IPS-18c (cell line): ENCODE results near the gene PEX16.

Source experiments
- H3K4me3 ChIP-seq: 2 replicates; pipeline ENCODE4 v1.7.0; 2013; ENCODE audit warnings: low read depth, mild to moderate bottlenecking, low read length, moderate library complexity; ENCODE audit not compliant: insufficient read depth
- H3K9me3 ChIP-seq: one replicate; pipeline ENCODE4 v1.6.1; 2013; ENCODE audit warnings: mild to moderate bottlenecking, low read length, moderate library complexity; ENCODE audit not compliant: control insufficient read depth, insufficient read depth

Gene PEX16

DNA sequence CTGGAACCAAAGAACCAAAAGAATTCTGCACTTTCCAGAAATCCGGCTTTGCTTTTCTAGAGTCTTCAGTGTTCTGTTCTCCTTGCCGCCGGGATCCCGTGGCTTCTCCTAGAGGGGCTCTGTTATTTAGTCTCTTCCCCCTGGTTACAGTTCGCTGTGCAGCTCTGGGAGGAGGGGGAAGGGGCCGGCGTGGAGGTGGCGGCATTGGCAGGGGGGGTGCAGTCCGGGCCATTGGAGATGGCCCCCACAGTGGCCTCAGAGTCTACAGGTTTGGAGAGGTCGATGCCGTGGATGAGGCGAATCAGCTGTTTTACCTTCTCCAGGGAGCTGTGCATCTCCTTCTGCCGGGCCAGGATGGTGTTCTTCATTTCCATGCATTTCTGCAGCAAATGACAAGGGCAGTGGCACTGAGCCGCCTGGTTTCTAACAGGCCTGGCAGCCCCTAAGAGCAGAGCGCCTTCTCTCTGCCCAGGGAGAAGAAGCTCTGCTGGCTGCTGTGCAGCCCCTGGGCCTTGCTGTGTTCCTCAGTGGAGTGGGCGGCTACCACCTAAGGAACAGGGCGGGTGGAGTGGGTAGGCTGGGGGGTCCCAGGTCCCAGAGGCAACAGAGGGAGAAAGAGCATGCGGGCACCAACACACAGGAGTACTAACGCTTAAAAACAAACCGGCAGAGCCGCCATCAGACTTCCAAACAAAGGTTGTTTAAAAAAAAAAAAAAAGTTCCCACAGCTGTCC, 16.3 kb upstream of the PEX16 start:
- no peaks in the 10 kb centered on the region for H3K9me3 ChIP-seq
- no peak overlapping the region for H3K4me3 ChIP-seq

DNA sequence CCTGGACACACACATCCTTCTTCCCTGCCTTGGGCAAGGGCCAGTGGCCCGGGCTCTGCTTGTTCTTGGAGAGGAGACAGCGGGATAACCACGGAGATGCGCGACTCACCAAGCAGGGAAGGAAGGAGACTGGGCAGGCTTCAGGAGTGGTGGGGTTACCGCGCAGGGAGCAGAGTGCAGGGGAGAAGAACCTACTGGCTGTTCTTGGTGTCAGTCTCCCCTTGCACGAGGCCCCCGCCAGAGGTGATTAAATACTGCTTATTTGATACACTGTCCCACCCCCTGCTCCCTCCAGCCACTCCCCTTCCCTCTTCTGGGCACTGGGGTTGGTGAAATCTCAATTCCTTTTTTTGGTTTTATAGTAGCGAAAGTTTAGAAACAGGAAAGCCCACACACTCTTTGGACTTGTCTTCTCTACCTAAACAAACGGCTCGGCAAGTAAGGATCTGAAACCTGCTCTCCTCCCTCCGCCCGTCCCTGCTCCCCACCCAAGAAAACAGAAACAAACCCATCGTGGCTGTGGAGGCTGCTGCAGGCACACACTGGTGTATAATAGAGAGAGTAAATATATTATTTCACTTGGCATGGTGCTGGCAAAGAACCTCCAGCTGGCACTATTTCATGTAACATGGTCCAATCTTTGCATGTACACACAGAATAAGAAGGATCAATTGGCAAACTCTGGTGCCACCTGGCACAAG, 15.6 kb upstream of the PEX16 start:
- Histone ChIP-seq H3K9me3 (no peaks in the 10 kb centered on the region), H3K4me3 (no peak overlapping the region)

DNA sequence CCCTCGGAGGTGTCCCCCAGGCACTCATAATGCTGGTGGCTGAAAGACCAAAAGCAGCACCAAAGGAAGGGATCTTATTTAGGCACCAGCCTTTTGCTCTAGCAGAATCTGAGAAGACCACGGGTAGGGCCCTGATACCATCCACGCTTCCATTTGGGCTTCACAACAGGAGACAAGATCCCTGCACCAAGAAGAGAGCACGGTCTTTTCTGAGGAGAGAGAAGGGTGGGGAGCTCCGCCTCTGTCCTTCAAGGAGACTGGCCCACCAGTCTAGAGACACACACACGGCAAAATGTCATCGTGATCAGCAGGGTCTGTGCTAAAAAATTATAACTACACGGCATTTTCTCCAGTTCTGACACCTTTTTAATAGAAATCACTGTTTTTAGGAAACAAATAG, 14.5 kb upstream of the PEX16 start:
- H3K9me3 ChIP-seq = no peaks in the 10 kb centered on the region
- H3K4me3 ChIP-seq = no peak overlapping the region

DNA sequence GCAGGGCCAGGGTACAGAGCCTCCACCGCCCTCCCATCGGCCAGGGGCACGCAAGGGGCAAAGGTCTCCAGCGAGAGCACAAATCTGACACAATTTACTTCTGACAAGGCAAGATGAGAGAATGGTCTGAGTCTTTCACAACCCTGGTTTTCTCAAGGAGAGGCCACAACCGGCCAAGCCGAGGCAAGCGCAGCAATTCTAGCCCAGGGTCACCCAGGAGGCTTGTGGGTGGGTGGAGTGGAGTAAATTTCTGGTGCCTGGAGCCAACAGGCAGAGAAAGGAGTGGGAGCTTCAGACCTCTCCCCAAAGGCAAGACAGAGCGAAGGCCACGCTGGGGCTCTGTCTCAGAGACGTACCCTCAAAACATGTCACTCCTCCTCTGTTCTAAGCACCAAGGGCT, 14.1 kb upstream of the PEX16 start:
- Histone ChIP-seq H3K9me3 (no peaks in the 10 kb centered on the region), H3K4me3 (no peak overlapping the region)

DNA sequence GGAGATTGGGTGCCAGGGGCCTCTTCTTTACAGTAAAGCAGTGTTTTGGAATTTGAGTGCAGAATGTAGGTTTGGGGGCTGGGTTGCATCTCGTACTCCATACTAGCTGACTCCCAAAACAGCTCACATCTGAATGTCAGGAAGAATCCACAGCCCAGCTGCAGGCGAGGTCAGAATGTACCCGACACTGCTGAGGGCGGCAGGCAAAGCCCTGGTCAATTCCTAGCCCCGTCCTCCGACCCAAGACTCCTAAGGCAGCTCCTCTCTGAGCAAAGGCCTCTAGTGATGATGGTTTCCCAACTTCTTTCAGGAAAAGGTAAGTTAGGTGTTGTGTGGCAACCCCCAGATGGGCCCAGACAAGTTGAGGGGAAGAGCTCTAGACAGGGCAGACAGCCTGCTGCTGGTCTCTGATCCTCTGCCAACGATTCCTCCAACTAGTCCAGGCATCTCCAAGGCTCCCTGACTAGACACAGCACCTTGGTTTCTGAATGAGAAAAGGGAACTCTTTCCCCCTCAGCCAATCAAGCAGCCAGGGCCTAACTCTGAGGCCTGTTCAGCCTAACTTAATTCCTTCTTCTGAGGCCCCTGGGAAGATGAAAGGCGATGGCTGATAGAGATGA, 13.4 kb upstream of the PEX16 start:
- no peaks in the 10 kb centered on the region for H3K9me3 ChIP-seq
- H3K4me3 ChIP-seq = no peak overlapping the region

DNA sequence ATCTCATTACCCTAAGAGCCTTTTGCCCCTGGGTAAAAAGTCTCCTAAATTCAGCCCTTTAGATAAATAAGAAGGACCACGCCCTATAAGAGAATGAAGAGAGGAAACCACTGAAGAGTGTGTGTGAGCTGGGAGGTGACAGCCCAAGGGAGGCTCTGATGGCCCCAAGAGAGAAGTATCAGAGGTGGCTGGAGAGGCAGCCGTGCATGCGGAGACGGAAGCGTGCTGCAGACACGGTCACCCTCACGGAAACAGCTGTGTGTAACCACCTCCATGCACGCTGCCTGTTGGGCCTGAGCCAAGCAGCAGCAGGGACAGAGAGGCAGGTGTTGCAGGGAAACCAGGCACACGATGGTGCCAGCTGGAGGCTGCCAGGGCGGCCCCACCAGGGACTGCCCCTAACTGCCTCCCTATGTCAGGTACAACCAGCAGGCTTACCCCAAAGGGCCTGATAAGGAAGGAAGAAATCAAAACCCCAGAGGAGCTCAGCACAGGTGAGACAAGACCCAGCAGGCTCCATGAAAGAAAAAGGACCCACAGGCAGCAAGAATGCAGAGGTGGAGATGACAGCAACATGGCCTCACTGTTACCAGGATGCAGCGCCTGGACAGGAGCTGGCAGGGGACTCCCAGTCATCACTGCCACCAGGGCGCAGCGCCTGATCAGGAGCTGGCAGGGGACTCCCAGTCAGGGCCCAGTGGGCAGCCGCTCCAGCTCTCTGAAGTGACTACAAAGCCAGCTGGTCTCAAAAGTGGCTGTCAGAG, 12.5 kb upstream of the PEX16 start:
- Histone ChIP-seq H3K9me3 (no peaks in the 10 kb centered on the region), H3K4me3 (no peak overlapping the region)

DNA sequence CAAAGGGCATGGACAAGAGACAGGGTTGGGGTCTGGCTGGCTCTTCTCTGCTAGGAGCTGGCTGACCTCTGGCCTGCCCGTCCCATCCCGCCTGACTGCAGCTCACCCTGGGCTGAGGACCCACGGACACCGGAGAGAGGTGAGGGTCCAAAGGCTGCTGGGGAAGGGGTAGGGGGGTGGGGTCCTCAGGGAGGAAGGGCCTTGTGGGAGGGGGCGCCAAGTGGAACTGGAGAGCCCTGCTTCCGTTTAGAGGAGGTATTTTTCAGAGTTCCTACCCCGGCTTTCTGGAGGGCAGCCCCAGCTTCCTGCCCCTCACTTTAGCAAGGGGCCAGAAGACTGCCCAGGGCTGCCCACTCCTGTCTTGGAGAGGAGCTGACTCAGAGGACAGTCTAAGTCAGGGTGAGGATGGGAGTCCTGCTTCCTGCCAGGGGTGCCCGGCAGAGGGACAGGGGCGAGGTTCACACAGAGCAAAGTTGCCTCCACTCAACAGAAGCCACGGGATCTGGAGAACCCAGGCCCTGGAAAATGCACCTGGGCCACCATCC, 11.9 kb upstream of the PEX16 start:
- Histone ChIP-seq H3K4me3 (no peak overlapping the region), H3K9me3 (no peaks in the 10 kb centered on the region)

DNA sequence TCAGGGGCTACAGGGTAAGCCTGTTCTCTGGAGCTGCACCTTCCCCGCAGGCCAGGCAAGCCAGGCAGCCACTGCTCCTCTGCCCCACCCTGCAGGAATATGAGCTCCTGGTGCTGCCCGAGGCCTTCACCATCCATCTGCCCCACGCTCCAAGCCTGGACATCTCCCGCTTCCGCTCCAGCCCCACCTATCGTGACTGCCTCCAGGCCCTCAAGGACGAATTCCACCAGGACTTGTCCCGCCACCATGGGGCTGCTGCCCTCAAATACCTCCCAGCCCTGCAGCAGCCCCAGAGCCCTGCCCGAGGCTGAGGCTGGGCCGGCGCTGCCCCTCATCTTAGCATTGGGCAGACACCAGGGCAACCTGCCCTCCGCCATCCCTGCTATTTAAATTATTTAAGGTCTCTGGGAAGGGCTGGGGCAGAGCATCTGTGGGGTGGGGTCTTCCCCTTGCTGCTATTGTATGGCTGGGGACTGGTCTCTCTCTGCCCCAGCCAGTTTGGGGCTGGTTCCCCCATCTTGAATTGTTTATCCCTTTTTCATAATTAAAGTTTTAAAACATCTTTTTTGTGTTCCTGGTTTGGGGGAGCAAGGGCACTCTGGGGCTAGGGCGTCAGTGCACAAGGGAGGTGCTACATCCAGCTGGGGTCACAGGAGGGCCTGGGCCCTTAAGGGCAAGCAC, 11.0 kb upstream of the PEX16 start:
- H3K9me3 ChIP-seq = no peaks in the 10 kb centered on the region

DNA sequence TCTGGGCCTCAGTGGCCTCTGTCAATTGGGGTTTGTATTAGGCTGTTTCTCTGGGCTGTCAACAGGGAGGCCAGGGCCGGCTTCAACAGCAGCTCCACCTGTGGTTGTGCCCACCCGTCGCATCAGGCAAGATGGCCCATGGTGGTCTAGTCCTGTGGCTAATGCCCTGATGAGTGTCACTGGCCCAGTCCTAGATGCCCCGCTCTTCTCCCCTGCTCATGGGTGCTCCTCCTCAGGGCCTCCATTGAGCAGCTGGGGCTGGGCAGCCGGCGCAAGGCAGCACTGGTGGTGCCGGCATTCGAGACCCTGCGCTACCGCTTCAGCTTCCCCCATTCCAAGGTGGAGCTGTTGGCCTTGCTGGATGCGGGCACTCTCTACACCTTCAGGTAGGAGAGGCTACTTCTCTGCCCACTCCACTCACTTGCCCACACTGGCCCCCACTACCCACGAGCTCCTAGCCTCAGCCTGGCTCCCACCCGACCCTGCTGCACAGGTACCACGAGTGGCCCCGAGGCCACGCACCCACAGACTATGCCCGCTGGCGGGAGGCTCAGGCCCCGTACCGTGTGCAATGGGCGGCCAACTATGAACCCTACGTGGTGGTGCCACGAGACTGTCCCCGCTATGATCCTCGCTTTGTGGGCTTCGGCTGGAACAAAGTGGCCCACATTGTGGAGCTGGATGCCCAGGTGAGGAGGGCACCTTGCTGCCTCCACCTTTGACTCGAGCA, 10.2 kb upstream of the PEX16 start:
- Histone ChIP-seq H3K4me3 (no peak overlapping the region), H3K9me3 (no peaks in the 10 kb centered on the region)

More for the DNA sequence above, 11.0 kb upstream of the PEX16 start:
- H3K4me3 ChIP-seq = no peak overlapping the region

DNA sequence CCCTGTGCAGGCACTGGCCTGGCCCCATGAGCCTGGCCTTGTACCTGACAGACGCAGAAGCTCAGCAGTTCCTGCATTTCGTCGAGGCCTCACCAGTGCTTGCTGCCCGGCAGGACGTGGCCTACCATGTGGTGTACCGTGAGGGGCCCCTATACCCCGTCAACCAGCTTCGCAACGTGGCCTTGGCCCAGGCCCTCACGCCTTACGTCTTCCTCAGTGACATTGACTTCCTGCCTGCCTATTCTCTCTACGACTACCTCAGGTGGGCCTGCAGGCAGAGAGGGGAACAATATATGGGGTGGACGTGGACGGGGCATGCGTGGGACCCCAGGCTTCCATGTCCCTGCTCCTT, 9.6 kb upstream of the PEX16 start:
- no peak overlapping the region for H3K4me3 ChIP-seq
- H3K9me3 ChIP-seq = no peaks in the 10 kb centered on the region

DNA sequence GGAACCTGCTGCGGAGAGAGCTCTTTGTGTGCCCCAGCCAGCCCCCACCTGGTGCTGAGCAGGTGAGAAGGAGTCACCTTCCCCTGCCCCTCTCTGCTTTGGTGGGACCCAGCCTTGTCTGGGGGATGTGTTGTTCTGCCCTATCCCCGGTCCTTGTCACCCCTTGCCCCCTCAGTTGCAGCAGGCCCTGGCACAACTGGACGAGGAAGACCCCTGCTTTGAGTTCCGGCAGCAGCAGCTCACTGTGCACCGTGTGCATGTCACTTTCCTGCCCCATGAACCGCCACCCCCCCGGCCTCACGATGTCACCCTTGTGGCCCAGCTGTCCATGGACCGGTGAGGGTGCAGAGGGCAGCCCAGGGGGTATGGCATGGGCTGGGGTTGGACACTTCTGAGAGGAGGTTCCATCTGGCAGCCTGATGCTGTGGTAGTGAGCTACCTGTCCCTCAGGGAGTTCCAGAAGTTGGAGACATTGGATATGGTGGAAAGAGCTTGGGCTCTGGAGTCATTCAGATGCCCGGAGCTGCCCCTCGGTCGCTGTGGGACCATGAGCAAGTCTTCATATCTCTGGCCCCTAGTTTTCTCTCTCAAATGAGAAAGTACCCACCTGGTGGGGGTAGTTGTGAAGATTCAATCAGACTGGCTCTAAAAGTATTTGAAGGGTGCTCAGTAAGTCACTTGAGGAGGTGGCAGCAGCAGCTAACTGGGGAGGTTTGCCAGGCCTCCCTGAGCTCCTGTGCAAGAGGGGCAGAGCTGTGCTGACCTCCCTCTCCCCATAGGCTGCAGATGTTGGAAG, 9.1 kb upstream of the PEX16 start:
- H3K4me3 ChIP-seq = no peak overlapping the region

DNA sequence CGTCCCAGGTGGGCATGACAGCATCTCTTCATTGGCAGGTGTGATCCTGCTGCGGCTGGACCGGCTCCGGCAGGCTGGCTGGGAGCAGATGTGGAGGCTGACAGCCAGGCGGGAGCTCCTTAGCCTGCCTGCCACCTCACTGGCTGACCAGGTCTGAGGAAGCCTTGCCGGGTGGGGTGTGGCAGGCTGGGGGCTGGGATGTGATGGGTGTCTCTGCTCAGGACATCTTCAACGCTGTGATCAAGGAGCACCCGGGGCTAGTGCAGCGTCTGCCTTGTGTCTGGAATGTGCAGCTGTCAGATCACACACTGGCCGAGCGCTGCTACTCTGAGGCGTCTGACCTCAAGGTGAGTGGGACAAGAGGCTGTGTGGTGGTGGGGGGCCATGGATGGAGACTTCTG, 8.3 kb upstream of the PEX16 start:
- Histone ChIP-seq H3K9me3 (no peaks in the 10 kb centered on the region), H3K4me3 (no peak overlapping the region)

More for the DNA sequence above, 9.1 kb upstream of the PEX16 start:
- no peaks in the 10 kb centered on the region for H3K9me3 ChIP-seq

DNA sequence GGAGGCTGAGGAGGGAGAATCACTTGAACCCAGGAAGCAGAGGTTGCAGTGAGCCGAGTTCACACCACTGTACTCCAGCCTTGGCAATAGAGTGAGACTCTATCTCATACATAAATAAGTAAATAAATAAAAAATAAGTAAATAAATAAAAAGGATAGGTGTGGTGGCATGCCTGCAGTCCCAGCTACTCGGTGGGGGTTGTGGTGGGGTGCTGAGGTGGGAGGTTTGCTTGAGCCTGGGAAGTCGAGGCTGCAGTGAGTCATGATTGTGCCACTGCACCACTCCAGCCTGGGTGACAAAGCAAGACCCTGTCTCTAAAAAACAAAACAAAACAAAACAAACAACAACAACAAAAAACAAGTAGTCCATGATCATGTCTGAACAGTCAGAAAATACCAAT, 7.9 kb upstream of the PEX16 start:
- Histone ChIP-seq H3K4me3 (no peak overlapping the region), H3K9me3 (no peaks in the 10 kb centered on the region)

DNA sequence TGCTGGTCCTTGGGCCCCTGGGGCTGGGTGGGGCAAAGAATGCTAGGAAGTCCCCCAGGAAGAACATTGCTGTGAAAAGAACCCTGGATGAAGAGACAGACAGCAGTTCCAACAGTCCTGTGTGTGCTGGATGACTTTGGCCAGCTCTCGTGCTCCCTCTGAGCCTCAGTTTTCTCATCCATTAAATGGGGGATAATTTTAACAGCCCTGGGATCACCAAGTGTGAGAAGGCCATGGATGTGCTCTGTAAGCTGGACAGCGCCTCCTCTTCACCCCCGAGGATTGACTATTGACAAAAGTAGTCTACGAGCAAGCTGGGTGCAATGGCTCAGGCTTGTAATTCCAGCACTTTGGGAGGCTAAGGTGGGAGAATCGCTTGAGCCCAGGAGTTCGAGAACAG, 7.2 kb upstream of the PEX16 start:
- Histone ChIP-seq H3K9me3 (no peaks in the 10 kb centered on the region), H3K4me3 (no peak overlapping the region)

DNA sequence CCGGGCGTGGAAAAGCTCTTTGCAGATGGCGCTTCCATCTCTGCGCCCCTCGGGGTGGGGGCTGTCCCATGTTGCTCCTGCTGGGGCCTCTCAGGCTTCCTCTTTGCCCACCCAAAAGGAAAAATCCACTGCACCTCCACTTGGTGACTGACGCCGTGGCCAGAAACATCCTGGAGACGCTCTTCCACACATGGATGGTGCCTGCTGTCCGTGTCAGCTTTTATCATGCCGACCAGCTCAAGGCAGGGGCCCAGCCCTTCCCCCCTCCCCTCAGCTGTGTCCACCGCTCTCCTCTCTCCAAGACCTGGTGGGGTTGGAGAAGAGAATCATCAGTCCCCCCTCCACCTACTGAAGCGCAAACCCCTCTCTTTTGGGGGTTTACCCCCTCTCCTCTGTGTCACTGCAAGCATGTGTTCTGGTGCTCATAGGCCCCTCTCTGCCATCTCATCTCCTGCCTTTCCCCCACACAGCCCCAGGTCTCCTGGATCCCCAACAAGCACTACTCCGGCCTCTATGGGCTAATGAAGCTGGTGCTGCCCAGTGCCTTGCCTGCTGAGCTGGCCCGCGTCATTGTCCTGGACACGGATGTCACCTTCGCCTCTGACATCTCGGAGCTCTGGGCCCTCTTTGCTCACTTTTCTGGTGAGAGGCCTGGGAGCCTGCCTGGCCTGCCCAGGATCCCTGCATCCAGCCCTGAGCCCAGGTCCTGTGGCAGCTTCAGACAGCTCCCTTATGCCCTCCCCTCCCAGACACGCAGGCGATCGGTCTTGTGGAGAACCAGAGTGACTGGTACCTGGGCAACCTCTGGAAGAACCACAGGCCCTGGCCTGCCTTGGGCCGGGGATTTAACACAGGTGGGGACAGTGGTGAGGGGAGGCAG, 6.6 kb upstream of the PEX16 start:
- Histone ChIP-seq H3K4me3 (no peak overlapping the region), H3K9me3 (no peaks in the 10 kb centered on the region)
